Spleen (tissue), 11 donors: ENCODE results near the gene SEMA3B. TPM values are rescaled to one million over a fixed set of nuclear protein-coding genes. Genes with fewer than 3 reads are reported as not detected.
A peak's percentile ranks its signal among the peaks of the same experiment; 100 is the strongest.

Experiments used
- DNase-seq: peaks from one replicate; pipeline ENCODE4 v3.0.0-alpha.2; 2020
- H3K27ac ChIP-seq, 8 donors: fragments of 200-600 bp; sonication (generic) in 7 of 8; 1 replicate in 4 of 8; 2 replicates in 4 of 8; pipeline versions ENCODE4 v1.5.0 to v1.8.0; 2016 to 2021; ENCODE audit warnings: inconsistent platforms in 4 of 8, mild to moderate bottlenecking in 4 of 8, moderate library complexity in 1 of 8
- H3K27me3 ChIP-seq, 7 donors: fragments of 200-600 bp; sonication (generic) in 6 of 7; replicated peaks in 1 of 7; 1 replicate in 4 of 7; 2 replicates in 3 of 7; pipeline versions ENCODE4 v1.5.0 to v1.8.0; 2016 to 2021; ENCODE audit warnings: inconsistent platforms in 3 of 7, mild to moderate bottlenecking in 1 of 7
- H3K36me3 ChIP-seq, 6 donors: fragments of 200-600 bp; sonication (generic) in 5 of 6; 1 replicate in 4 of 6; 2 replicates in 2 of 6; pipeline versions ENCODE4 v1.5.0 to v1.8.0; 2016 to 2021; ENCODE audit warnings: inconsistent platforms in 2 of 6
- H3K4me1 ChIP-seq, 6 donors: fragments of 200-600 bp; sonication (generic) in 5 of 6; 1 replicate in 3 of 6; 2 replicates in 3 of 6; pipeline versions ENCODE4 v1.5.0 to v1.8.0; 2016 to 2021; ENCODE audit warnings: inconsistent platforms in 3 of 6
- H3K4me3 ChIP-seq, 8 donors: fragments of 200-600 bp; sonication (generic) in 7 of 8; 1 replicate in 4 of 8; 2 replicates in 4 of 8; pipeline versions ENCODE4 v1.5.0 to v1.8.0; 2016 to 2021; ENCODE audit warnings: inconsistent platforms in 4 of 8, mild to moderate bottlenecking in 4 of 8, moderate library complexity in 2 of 8
- H3K9me3 ChIP-seq, 8 donors: fragments of 200-600 bp; sonication (generic) in 7 of 8; 1 replicate in 4 of 8; 2 replicates in 4 of 8; pipeline versions ENCODE4 v1.5.0 to v1.8.0; 2016 to 2021; ENCODE audit warnings: inconsistent platforms in 4 of 8
- CTCF ChIP-seq, 11 experiments: fragments of 200-600 bp in 7 of 11; fragments of 450-650 bp in 4 of 11; sonication (generic) in 4 of 11; IDR thresholded peaks in 8 of 11; conservative IDR thresholded peaks in 3 of 11; 1 replicate in 7 of 11; 2 replicates in 4 of 11; pipeline versions ENCODE4 v1.4.0 to v1.8.0; 2016 to 2021; ENCODE audit warnings: antibody characterized with exemption in 11 of 11, inconsistent platforms in 4 of 11, mild to moderate bottlenecking in 1 of 11
- POLR2A ChIP-seq, 3 donors: fragments of 450-650 bp; IDR thresholded peaks; one replicate each; pipeline ENCODE4 v1.5.1; 2017; ENCODE audit warnings: antibody characterized with exemption in 3 of 3, mild to moderate bottlenecking in 1 of 3
- POLR2AphosphoS5 ChIP-seq, 3 donors: sonication (generic); formaldehyde crosslinking; IDR thresholded peaks; one replicate each; pipeline ENCODE4 v1.5.1; 2017; ENCODE audit warnings: antibody characterized with exemption in 3 of 3
- WGBS, 5 donors: extraction: QIAGEN DNeasy Blood & Tissue Kit in 3 of 5; methylation state at CpG; one replicate each; pipeline versions ENCODE4 v1.1.5 to v1.1.7; 2013 to 2018; 5-methylcytosine and 5-hydroxymethylcytosine counted together
- intact Hi-C: fragments of 100-400 bp; cut with DNase I; formaldehyde crosslinking; loops from one replicate; pipeline ENCODE4 v1.15.0; 2023; ENCODE audit warnings: low total_unique reads
- polyA plus RNA-seq, 3 donors: library from polyadenylated mRNA; stranded (reverse); fragments of 200-250 nt; gene quantifications; one replicate each; pipeline ENCODE4 v1.2.1, GENCODE V29; 2013
- total RNA-seq, 7 donors: library from RNA; depleted of rRNA in 3 of 7; stranded (reverse); fragments of >200 nt in 3 of 7; fragmentation: NEBNext Ultra II Directional in 4 of 7; extraction: Animal tissue kit (Norgen Biotek cat#: 25700) in 4 of 7; gene quantifications; one replicate each; pipeline versions ENCODE4 v1.1.0 to v1.2.1, GENCODE V29; 2016 to 2021
- donor health status: healthy with polysubstance abuse.
- donor health status: DM: no; HTN: no; CAD: no; lungs with moderate emphysema.
- donor health status: DM: no; HTN: no; CAD: no.
- donor health status: Bipolar disorder and iron deficiency.
- donor health status: healthy.
- donor health status: DM: no; HTN: no; CAD: no.
- donor health status: DM: yes; HTN: yes; CAD: no.

SEMA3B gene
- total and polyA plus RNA-seq, 10 donors = 2.2 to 14.5 (median 4.0) TPM

- Histone ChIP-seq H3K27me3 (no peaks in the 10 kb centered on the region), H3K4me3 (peak overlapping the region; percentile 87 to 98 (median 92)), H3K4me1 (peaks cover 52 to 76% (median 64%) of the 10 kb centered on the region in 6 donors), H3K9me3 (no peaks in the 10 kb centered on the region), H3K27ac (peak overlapping the region; percentile 94 to 99 (median 96)), H3K36me3 (peaks cover 0 to 37% (median 11%) of the 10 kb centered on the region in 6 donors)
- intact Hi-C loops = loop anchor here (10.0 kb wide), 1 partner anchor 87 kb away; the partner anchor contains the start of genes HYAL2 and TUSC2
- TF ChIP-seq CTCF (IDR thresholded peaks at IDR 0.05 in 8 of 11, conservative IDR thresholded peaks at IDR 0.05 in 3 of 11) (peak in 1 of 11 experiments; percentile 30), POLR2AphosphoS5 (IDR thresholded peaks at IDR 0.05) (peak; percentile 93 to 98 (median 96)), POLR2A (IDR thresholded peaks at IDR 0.05) (peak in 1 of 3 donors; percentile 75)
- DNase-seq = peak; percentile 99
- WGBS, 5 donors = 0 to 1% (median 1%) methylated on average over 11 to 31 of the region's 31 CpGs
Observed at GRCh38 chr3:50237754-50238548, 31.0 kb upstream of the SEMA3B start.

GRCh38 chr3:50238549-50239026 lies 30.4 kb upstream of the SEMA3B start:
- H3K4me1 ChIP-seq = peaks cover 58 to 77% (median 70%) of the 10 kb centered on the region in 6 donors
- TF ChIP-seq POLR2A (IDR thresholded peaks at IDR 0.05) (no peak), CTCF (IDR thresholded peaks at IDR 0.05 in 8 of 11, conservative IDR thresholded peaks at IDR 0.05 in 3 of 11) (peak in 1 of 11 experiments; percentile 17), POLR2AphosphoS5 (IDR thresholded peaks at IDR 0.05) (peak; percentile 64 to 80 (median 68))

GRCh38 chr3:50239649-50240048 lies 29.3 kb upstream of the SEMA3B start:
- H3K4me3 ChIP-seq = peak overlapping the region in 4 of 8 donors; percentile 1 to 98 (median 96)
- peaks cover 69 to 79% (median 75%) of the 10 kb centered on the region in 6 donors for H3K4me1 ChIP-seq
- TF ChIP-seq POLR2A (IDR thresholded peaks at IDR 0.05) (no peak), CTCF (IDR thresholded peaks at IDR 0.05 in 8 of 11, conservative IDR thresholded peaks at IDR 0.05 in 3 of 11) (no peak), POLR2AphosphoS5 (IDR thresholded peaks at IDR 0.05) (no peak)
- H3K9me3 ChIP-seq = no peaks in the 10 kb centered on the region
- H3K36me3 ChIP-seq = peaks cover 0 to 49% (median 17%) of the 10 kb centered on the region in 6 donors
- no peaks in the 10 kb centered on the region for H3K27me3 ChIP-seq
- 48 to 82% (median 75%) methylated on average over 3 to 4 of the region's 4 CpGs for WGBS, 5 donors
- intact Hi-C loops = loop anchor here (10.0 kb wide), 1 partner anchor 85 kb away; the partner anchor contains the start of genes HYAL2 and TUSC2
- no peak for DNase-seq
- peak overlapping the region; percentile 48 to 99 (median 96) for H3K27ac ChIP-seq

More at GRCh38 chr3:50238549-50239026, 30.4 kb upstream of the SEMA3B start:
- no peaks in the 10 kb centered on the region for H3K27me3 ChIP-seq
- H3K27ac ChIP-seq = peak overlapping the region; percentile 94 to 99 (median 96)
- intact Hi-C loops = loop anchor here (10.0 kb wide), 1 partner anchor 86 kb away; the partner anchor contains the start of genes HYAL2 and TUSC2
- no peaks in the 10 kb centered on the region for H3K9me3 ChIP-seq
- H3K4me3 ChIP-seq = peak overlapping the region; percentile 87 to 98 (median 92)
- DNase-seq = peak; percentile 92
- 25 to 54% (median 28%) methylated on average over 7 of the region's 7 CpGs; no CpG with 5 or more reads in 1 of the 5 donors for WGBS, 5 donors
- H3K36me3 ChIP-seq = peaks cover 0 to 38% (median 11%) of the 10 kb centered on the region in 6 donors
